ENCODE results near the gene SLC15A1. TPM values are rescaled to one million over a fixed set of nuclear protein-coding genes. Genes with fewer than 3 reads are reported as not detected.

SLC15A1 gene
- polyA plus RNA-seq, 1 donor (not counting 4 experiments of a cell fraction or from before 2014, with no cell fraction given): 0.10 TPM

- no peak overlapping the region for H3K9ac ChIP-seq (ENCODE audit: control insufficient read depth, extremely low read depth, insufficient read depth, low read length)
- no peak for FAIRE-seq
- no peak overlapping the region for H3K27ac ChIP-seq (ENCODE audit: control insufficient read depth, insufficient read depth, low read length)
- no peak overlapping the region for H2AFZ ChIP-seq (ENCODE audit: control insufficient read depth, low read length)
- H3K9me1 ChIP-seq (ENCODE audit: control insufficient read depth, extremely low read depth, insufficient read depth, low read length): no peaks in the 10 kb centered on the region
- H3K4me3 ChIP-seq (ENCODE audit: control insufficient read depth in 2 of 3, extremely low read depth in 1 of 3, insufficient read depth in 2 of 3, low read depth in 1 of 3, low read length in 3 of 3): no peak overlapping the region
- peak in 2 of 3 experiments; percentile 16 to 32 for TF ChIP-seq CTCF (optimal IDR thresholded peaks at IDR 0.05 in 1 of 3, IDR thresholded peaks at IDR 0.05 in 1 of 3, conservative IDR thresholded peaks at IDR 0.05 in 1 of 3; ENCODE audit: extremely low read depth in 1 of 3, insufficient read depth in 2 of 3, low read length in 3 of 3)
- no peak for TF ChIP-seq EZH2 (IDR thresholded peaks at IDR 0.05; ENCODE audit: low read length)
- no peak overlapping the region for H3K4me2 ChIP-seq (ENCODE audit: control insufficient read depth, extremely low read depth, insufficient read depth, low read depth, low read length)
- no peaks in the 10 kb centered on the region for H3K79me2 ChIP-seq (ENCODE audit: control insufficient read depth, insufficient read depth, low read length)
- peaks cover 3% of the 10 kb centered on the region for H3K27me3 ChIP-seq (ENCODE audit: control insufficient read depth, extremely low read depth, insufficient read depth, low read length)
- H3K36me3 ChIP-seq (ENCODE audit: control insufficient read depth in 2 of 2, extremely low read depth in 1 of 2, insufficient read depth in 2 of 2, low read length in 2 of 2): no peaks in the 10 kb centered on the region
- H4K20me1 ChIP-seq (ENCODE audit: control insufficient read depth, extremely low read depth, insufficient read depth, low read length): no peaks in the 10 kb centered on the region
- DNase-seq (ENCODE audit: low read depth, low spot score): no peak
- H3K9me3 ChIP-seq (ENCODE audit: control insufficient read depth, low read depth, low read length): no peaks in the 10 kb centered on the region
- H3K4me1 ChIP-seq (ENCODE audit: control insufficient read depth, extremely low read depth, insufficient read depth, low read length): no peaks in the 10 kb centered on the region
- dilution Hi-C loops (cut with MboI; ENCODE audit: extremely low pct_ligation_motif_present, low sequenced_read_pairs): no loop called here
Measured at GRCh38 chr13:98785405-98785804, 32.9 kb upstream of the SLC15A1 start.

- Histone ChIP-seq H3K4me2 (ENCODE audit: control insufficient read depth, extremely low read depth, insufficient read depth, low read depth, low read length) (no peak overlapping the region), H3K79me2 (ENCODE audit: control insufficient read depth, insufficient read depth, low read length) (no peaks in the 10 kb centered on the region), H3K4me1 (ENCODE audit: control insufficient read depth, extremely low read depth, insufficient read depth, low read length) (no peaks in the 10 kb centered on the region), H3K27me3 (ENCODE audit: control insufficient read depth, extremely low read depth, insufficient read depth, low read length) (peaks cover 3% of the 10 kb centered on the region), H3K36me3 (ENCODE audit: control insufficient read depth in 2 of 2, extremely low read depth in 1 of 2, insufficient read depth in 2 of 2, low read length in 2 of 2) (no peaks in the 10 kb centered on the region), H3K9me1 (ENCODE audit: control insufficient read depth, extremely low read depth, insufficient read depth, low read length) (no peaks in the 10 kb centered on the region), H3K4me3 (ENCODE audit: control insufficient read depth in 2 of 3, extremely low read depth in 1 of 3, insufficient read depth in 2 of 3, low read depth in 1 of 3, low read length in 3 of 3) (no peak overlapping the region), H3K27ac (ENCODE audit: control insufficient read depth, insufficient read depth, low read length) (no peak overlapping the region), H3K9ac (ENCODE audit: control insufficient read depth, extremely low read depth, insufficient read depth, low read length) (no peak overlapping the region), H4K20me1 (ENCODE audit: control insufficient read depth, extremely low read depth, insufficient read depth, low read length) (no peaks in the 10 kb centered on the region), H3K9me3 (ENCODE audit: control insufficient read depth, low read depth, low read length) (no peaks in the 10 kb centered on the region), H2AFZ (ENCODE audit: control insufficient read depth, low read length) (no peak overlapping the region)
- DNase-seq (ENCODE audit: low read depth, low spot score) (no peak), FAIRE-seq (no peak)
- TF ChIP-seq CTCF (optimal IDR thresholded peaks at IDR 0.05 in 1 of 3, IDR thresholded peaks at IDR 0.05 in 1 of 3, conservative IDR thresholded peaks at IDR 0.05 in 1 of 3; ENCODE audit: extremely low read depth in 1 of 3, insufficient read depth in 2 of 3, low read length in 3 of 3) (no peak), EZH2 (IDR thresholded peaks at IDR 0.05; ENCODE audit: low read length) (no peak)
- dilution Hi-C loops (cut with MboI; ENCODE audit: extremely low pct_ligation_motif_present, low sequenced_read_pairs): no loop called here
Measured at GRCh38 chr13:98784666-98785065, 32.2 kb upstream of the SLC15A1 start.

Measured in keratinocyte (primary cell).